Erythroblast (primary cell): Measurements from ENCODE around the gene NFKBIA.

Source experiments
- GATA1 ChIP-seq: IDR thresholded peaks from 2 replicates; pipeline ENCODE4 v1.6.1; 2011; ENCODE audit warnings: low read depth, mild to moderate bottlenecking, control low read depth, low read length, moderate library complexity
- POLR2A ChIP-seq: IDR thresholded peaks from 2 replicates; pipeline ENCODE4 v1.6.1; 2011; ENCODE audit warnings: mild to moderate bottlenecking, low read length

GRCh38 chr14:35400648-35401421, 3.7 kb downstream of the NFKBIA start:
- TF ChIP-seq POLR2A (peak; percentile 31), GATA1 (no peak)
